Sigmoid colon (tissue), 7 donors: ENCODE data around the gene ACVR2A. TPM values are rescaled to one million over a fixed set of nuclear protein-coding genes. Genes with fewer than 3 reads are reported as not detected.
A peak's percentile ranks its signal among the peaks of the same experiment; 100 is the strongest.

ENCODE experiments used
- DNase-seq: peaks from one replicate; pipeline ENCODE4 v3.0.0-alpha.2; 2019
- H3K27ac ChIP-seq, 4 donors: fragments of 200-600 bp; sonication (generic); one replicate each; pipeline ENCODE4 v1.5.1; 2016 to 2019; ENCODE audit warnings: mild to moderate bottlenecking in 1 of 4
- H3K27me3 ChIP-seq, 3 donors: fragments of 200-600 bp; sonication (generic); one replicate each; pipeline ENCODE4 v1.5.1; 2019; ENCODE audit warnings: mild to moderate bottlenecking in 1 of 3
- H3K36me3 ChIP-seq, 4 donors: fragments of 200-600 bp; sonication (generic); one replicate each; pipeline ENCODE4 v1.5.1; 2016 to 2019
- H3K4me1 ChIP-seq, 4 donors: fragments of 200-600 bp; sonication (generic); one replicate each; pipeline ENCODE4 v1.5.1; 2017 to 2019
- H3K4me3 ChIP-seq, 4 donors: fragments of 200-600 bp; sonication (generic); one replicate each; pipeline ENCODE4 v1.5.1; 2017 to 2019; ENCODE audit warnings: mild to moderate bottlenecking in 2 of 4, moderate library complexity in 1 of 4
- H3K9me3 ChIP-seq, 4 donors: fragments of 200-600 bp in 3 of 4; sonication (generic) in 3 of 4; one replicate each; pipeline versions ENCODE4 v1.5.1 to v1.6.1; 2013 to 2019
- CTCF ChIP-seq, 4 experiments: fragments of 450-650 bp in 3 of 4; fragments of 200-600 bp in 1 of 4; IDR thresholded peaks; one replicate each; pipeline ENCODE4 v1.5.1; 2016 to 2019; ENCODE audit warnings: antibody characterized with exemption in 4 of 4, mild to moderate bottlenecking in 3 of 4, moderate library complexity in 2 of 4
- EP300 ChIP-seq, 4 donors: sonication (generic); formaldehyde crosslinking; IDR thresholded peaks; one replicate each; pipeline ENCODE4 v1.6.1; 2017; ENCODE audit warnings: antibody characterized with exemption in 4 of 4
- POLR2A ChIP-seq, 2 donors: fragments of 450-650 bp; IDR thresholded peaks; one replicate each; pipeline ENCODE4 v1.6.1; 2016; ENCODE audit warnings: antibody characterized with exemption in 2 of 2, mild to moderate bottlenecking in 2 of 2, moderate library complexity in 2 of 2
- POLR2AphosphoS5 ChIP-seq, 4 donors: sonication (generic); formaldehyde crosslinking; IDR thresholded peaks; one replicate each; pipeline ENCODE4 v1.6.1; 2017; ENCODE audit warnings: antibody characterized with exemption in 4 of 4
- WGBS, 2 donors: extraction: QIAGEN DNeasy Blood & Tissue Kit; methylation state at CpG; one replicate each; pipeline ENCODE4 v1.1.7; 2013; 5-methylcytosine and 5-hydroxymethylcytosine counted together
- intact Hi-C: fragments of 100-400 bp; cut with DNase I; formaldehyde crosslinking; loops from one replicate; pipeline ENCODE4 v1.15.1; 2023
- polyA plus RNA-seq, 3 donors: library from polyadenylated mRNA; stranded (reverse); fragments of 200-250 nt; gene quantifications; one replicate each; pipeline ENCODE4 v1.2.3, GENCODE V29; 2013
- total RNA-seq, 4 donors: library from RNA; depleted of rRNA; stranded (reverse); fragments of >200 nt; gene quantifications; one replicate each; pipeline ENCODE4 v1.1.0, GENCODE V29; 2016
- donor health status: healthy with polysubstance abuse.
- donor health status: Bipolar disorder and iron deficiency.
- donor health status: healthy.

Gene ACVR2A
- total and polyA plus RNA-seq, 7 donors: 2.1 to 54.4 (median 28.2) TPM

GRCh38 chr2:147827088-147827375, 17.8 kb upstream of the ACVR2A start:
- Histone ChIP-seq H3K4me1 (peaks cover 0 to 5% (median 2%) of the 10 kb centered on the region in 4 donors), H3K36me3 (no peaks in the 10 kb centered on the region), H3K27ac (no peak overlapping the region), H3K27me3 (no peaks in the 10 kb centered on the region), H3K4me3 (no peak overlapping the region), H3K9me3 (peaks cover 0 to 5% (median 2%) of the 10 kb centered on the region in 4 donors)
- TF ChIP-seq POLR2A (IDR thresholded peaks at IDR 0.05) (no peak), POLR2AphosphoS5 (IDR thresholded peaks at IDR 0.05) (no peak), CTCF (IDR thresholded peaks at IDR 0.05) (no peak), EP300 (IDR thresholded peaks at IDR 0.05) (no peak)
- 91 to 98% methylated on average over 16 of the region's 16 CpGs for WGBS, 2 donors
- DNase-seq: no peak
- intact Hi-C loops: no loop called here

GRCh38 chr2:147829106-147829505, 15.7 kb upstream of the ACVR2A start:
- Histone ChIP-seq H3K9me3 (peaks cover 0 to 5% (median 0%) of the 10 kb centered on the region in 4 donors), H3K27ac (no peak overlapping the region), H3K4me1 (peaks cover 0 to 5% (median 2%) of the 10 kb centered on the region in 4 donors), H3K4me3 (no peak overlapping the region), H3K36me3 (no peaks in the 10 kb centered on the region), H3K27me3 (no peaks in the 10 kb centered on the region)
- no peak for TF ChIP-seq POLR2A (IDR thresholded peaks at IDR 0.05)
- no peak for TF ChIP-seq CTCF (IDR thresholded peaks at IDR 0.05)
- no peak for TF ChIP-seq EP300 (IDR thresholded peaks at IDR 0.05)
- no peak for TF ChIP-seq POLR2AphosphoS5 (IDR thresholded peaks at IDR 0.05)
- intact Hi-C loops: no loop called here
- DNase-seq: no peak

GRCh38 chr2:147836099-147836498, 8.7 kb upstream of the ACVR2A start:
- no peak for DNase-seq
- H3K4me3 ChIP-seq: no peak overlapping the region
- no peak for TF ChIP-seq EP300 (IDR thresholded peaks at IDR 0.05)
- TF ChIP-seq CTCF (IDR thresholded peaks at IDR 0.05): no peak
- no peak for TF ChIP-seq POLR2A (IDR thresholded peaks at IDR 0.05)
- TF ChIP-seq POLR2AphosphoS5 (IDR thresholded peaks at IDR 0.05): no peak

GRCh38 chr2:147843391-147843863, 1.4 kb upstream of the ACVR2A start:
- H3K4me3 ChIP-seq: peak overlapping the region; percentile 79 to 87 (median 80)
- TF ChIP-seq EP300 (IDR thresholded peaks at IDR 0.05) (no peak), POLR2A (IDR thresholded peaks at IDR 0.05) (no peak), POLR2AphosphoS5 (IDR thresholded peaks at IDR 0.05) (no peak), CTCF (IDR thresholded peaks at IDR 0.05) (no peak)
- intact Hi-C loops: loop anchor here (5.0 to 10.0 kb wide), 3 partner anchors 69 to 801 kb away; partner anchors contain the start of gene EPC2
- 2 to 4% methylated on average over 18 of the region's 18 CpGs for WGBS, 2 donors
- no peaks in the 10 kb centered on the region for H3K9me3 ChIP-seq
- no peaks in the 10 kb centered on the region for H3K36me3 ChIP-seq
- peak overlapping the region; percentile 95 to 99 (median 98) for H3K27ac ChIP-seq
- peaks cover 0 to 35% (median 20%) of the 10 kb centered on the region in 4 donors for H3K4me1 ChIP-seq
- DNase-seq: no peak
- H3K27me3 ChIP-seq: no peaks in the 10 kb centered on the region

More at GRCh38 chr2:147836099-147836498, 8.7 kb upstream of the ACVR2A start:
- Histone ChIP-seq H3K4me1 (no peaks in the 10 kb centered on the region), H3K27me3 (no peaks in the 10 kb centered on the region), H3K36me3 (no peaks in the 10 kb centered on the region), H3K27ac (no peak overlapping the region), H3K9me3 (no peaks in the 10 kb centered on the region)
- intact Hi-C loops: no loop called here
- 86 to 89% methylated on average over 2 of the region's 2 CpGs for WGBS, 2 donors
